ENCODE results near the gene SIK2. TPM values are rescaled to one million over a fixed set of nuclear protein-coding genes. Genes with fewer than 3 reads are reported as not detected.

SIK2 gene
- total RNA-seq, 4 donors from 2014 or later = 16.2 to 27.6 (median 20.9) TPM

GRCh38 chr11:111691741-111692140 is 89.5 kb downstream of the SIK2 start:
- WGBS, 2 donors (ENCODE audit: low coverage in 1 of 2) = 78 to 100% methylated on average over 2 to 3 of the region's 3 CpGs
- H3K4me1 ChIP-seq = peaks cover 0 to 32% (median 0%) of the 10 kb centered on the region in 3 donors
- ATAC-seq = no peak
- no peak overlapping the region for H3K27ac ChIP-seq
- TF ChIP-seq, protein P1, sequence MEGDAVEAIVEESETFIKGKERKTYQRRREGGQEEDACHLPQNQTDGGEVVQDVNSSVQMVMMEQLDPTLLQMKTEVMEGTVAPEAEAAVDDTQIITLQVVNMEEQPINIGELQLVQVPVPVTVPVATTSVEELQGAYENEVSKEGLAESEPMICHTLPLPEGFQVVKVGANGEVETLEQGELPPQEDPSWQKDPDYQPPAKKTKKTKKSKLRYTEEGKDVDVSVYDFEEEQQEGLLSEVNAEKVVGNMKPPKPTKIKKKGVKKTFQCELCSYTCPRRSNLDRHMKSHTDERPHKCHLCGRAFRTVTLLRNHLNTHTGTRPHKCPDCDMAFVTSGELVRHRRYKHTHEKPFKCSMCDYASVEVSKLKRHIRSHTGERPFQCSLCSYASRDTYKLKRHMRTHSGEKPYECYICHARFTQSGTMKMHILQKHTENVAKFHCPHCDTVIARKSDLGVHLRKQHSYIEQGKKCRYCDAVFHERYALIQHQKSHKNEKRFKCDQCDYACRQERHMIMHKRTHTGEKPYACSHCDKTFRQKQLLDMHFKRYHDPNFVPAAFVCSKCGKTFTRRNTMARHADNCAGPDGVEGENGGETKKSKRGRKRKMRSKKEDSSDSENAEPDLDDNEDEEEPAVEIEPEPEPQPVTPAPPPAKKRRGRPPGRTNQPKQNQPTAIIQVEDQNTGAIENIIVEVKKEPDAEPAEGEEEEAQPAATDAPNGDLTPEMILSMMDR (IDR thresholded peaks at IDR 0.05) = no peak
- TF ChIP-seq POLR2A (IDR thresholded peaks at IDR 0.05) (no peak), POLR2AphosphoS5 (IDR thresholded peaks at IDR 0.05) (no peak), EP300 (IDR thresholded peaks at IDR 0.05) (no peak)
- no peaks in the 10 kb centered on the region for H3K9me3 ChIP-seq
- peaks cover 0 to 27% of the 10 kb centered on the region in 2 donors for H3K36me3 ChIP-seq
- H3K4me3 ChIP-seq = no peak overlapping the region
- H3K27me3 ChIP-seq = no peaks in the 10 kb centered on the region

- ATAC-seq = no peak
- Histone ChIP-seq H3K36me3 (peaks cover 0 to 18% of the 10 kb centered on the region in 2 donors), H3K9me3 (no peaks in the 10 kb centered on the region), H3K27ac (no peak overlapping the region), H3K27me3 (no peaks in the 10 kb centered on the region), H3K4me3 (no peak overlapping the region), H3K4me1 (peaks cover 0 to 33% (median 0%) of the 10 kb centered on the region in 3 donors)
- WGBS, 2 donors (ENCODE audit: low coverage in 1 of 2) = 95 to 97% methylated on average over 4 to 5 of the region's 6 CpGs
- TF ChIP-seq POLR2A (IDR thresholded peaks at IDR 0.05) = no peak
- no peak for TF ChIP-seq EP300 (IDR thresholded peaks at IDR 0.05)
- TF ChIP-seq, protein P1 (IDR thresholded peaks at IDR 0.05) = no peak
- no peak for TF ChIP-seq POLR2AphosphoS5 (IDR thresholded peaks at IDR 0.05)
Measured at GRCh38 chr11:111693224-111693937, 91.1 kb downstream of the SIK2 start.

DNA sequence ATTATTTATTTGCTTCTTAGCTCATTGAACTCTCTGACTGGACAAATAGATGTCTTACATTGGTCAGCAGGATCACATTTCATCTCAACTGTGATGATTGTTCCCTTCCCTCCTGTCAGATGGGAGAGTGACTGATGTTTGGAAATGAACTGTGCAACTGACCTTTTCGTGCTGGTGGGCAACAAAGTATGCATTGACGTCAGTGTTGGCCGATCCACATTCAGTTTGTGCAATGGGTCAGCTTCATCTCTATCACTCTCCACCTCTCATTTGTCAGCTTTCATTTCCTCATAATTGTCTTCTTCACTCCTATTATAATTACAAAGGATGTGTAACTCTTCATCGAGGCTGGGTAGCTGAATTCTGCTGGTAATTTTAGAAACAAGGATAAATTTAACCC is 92.6 kb downstream of the SIK2 start:
- peaks cover 0 to 3% of the 10 kb centered on the region in 2 donors for H3K36me3 ChIP-seq
- H3K4me3 ChIP-seq = no peak overlapping the region
- peaks cover 0 to 33% (median 0%) of the 10 kb centered on the region in 3 donors for H3K4me1 ChIP-seq
- peak; percentile 82 for ATAC-seq
- H3K27ac ChIP-seq = peak overlapping the region in 2 of 4 donors; percentile 3 to 9
- no peaks in the 10 kb centered on the region for H3K9me3 ChIP-seq
- no peak for TF ChIP-seq POLR2A (IDR thresholded peaks at IDR 0.05)
- peak; percentile 60 for TF ChIP-seq POLR2AphosphoS5 (IDR thresholded peaks at IDR 0.05)
- H3K27me3 ChIP-seq = no peaks in the 10 kb centered on the region
- WGBS, 2 donors (ENCODE audit: low coverage in 1 of 2) = 0 to 19% methylated on average over 1 to 4 of the region's 4 CpGs

DNA sequence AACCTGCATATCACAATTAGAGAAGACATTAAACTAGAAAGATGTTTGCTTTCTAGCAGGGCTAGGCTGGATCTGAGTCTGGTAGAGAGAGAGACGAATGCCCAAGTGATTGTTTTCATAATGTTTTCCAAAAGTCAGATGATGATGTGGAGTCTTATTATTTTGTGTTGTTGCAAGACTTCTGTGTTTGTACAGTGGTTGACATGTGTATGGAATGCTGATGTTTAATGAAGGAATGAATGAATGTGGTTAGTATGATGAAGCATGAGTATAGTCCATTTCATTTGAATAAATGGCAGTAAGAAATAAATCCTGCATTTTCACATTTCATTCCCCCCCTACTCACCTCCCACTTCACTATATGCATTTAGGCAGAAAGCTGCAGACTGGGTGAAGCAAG is 94.3 kb downstream of the SIK2 start:
- WGBS, 2 donors (ENCODE audit: low coverage in 1 of 2) = 25 to 36% methylated on average over 1 of the region's 1 CpG
- no peak for ATAC-seq
- Histone ChIP-seq H3K4me1 (peaks cover 0 to 33% (median 0%) of the 10 kb centered on the region in 3 donors), H3K36me3 (peaks cover 0 to 4% of the 10 kb centered on the region in 2 donors), H3K27ac (no peak overlapping the region), H3K9me3 (no peaks in the 10 kb centered on the region), H3K27me3 (no peaks in the 10 kb centered on the region), H3K4me3 (no peak overlapping the region)
- TF ChIP-seq EP300 (IDR thresholded peaks at IDR 0.05) = no peak
- TF ChIP-seq POLR2AphosphoS5 (IDR thresholded peaks at IDR 0.05) = no peak
- TF ChIP-seq, protein P1 (IDR thresholded peaks at IDR 0.05) = no peak
- no peak for TF ChIP-seq POLR2A (IDR thresholded peaks at IDR 0.05)

DNA sequence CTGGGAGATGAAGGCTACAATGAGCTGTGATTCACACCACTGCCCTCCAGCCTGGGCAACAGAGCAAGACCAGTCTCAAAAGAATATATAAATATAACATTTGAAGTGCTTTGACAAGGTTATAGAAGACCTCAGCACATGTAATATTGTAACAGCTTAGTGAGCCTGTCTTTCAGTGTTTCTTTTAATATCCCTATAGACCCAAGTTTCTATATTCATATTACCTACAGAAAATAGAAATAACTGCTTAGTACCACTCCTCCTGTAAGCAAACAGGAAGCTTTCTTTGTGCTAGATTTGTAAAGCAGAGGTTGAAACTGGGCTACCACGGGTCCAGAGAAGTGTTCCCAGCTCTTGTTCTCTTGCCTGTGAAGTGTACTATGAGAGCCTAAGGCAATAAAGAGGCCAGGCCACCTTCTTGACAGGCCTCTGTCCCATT is 95.7 kb downstream of the SIK2 start:
- ATAC-seq = no peak

More for the DNA sequence above, 95.7 kb downstream of the SIK2 start:
- Histone ChIP-seq H3K4me3 (no peak overlapping the region), H3K9me3 (no peaks in the 10 kb centered on the region), H3K36me3 (peaks cover 0 to 17% of the 10 kb centered on the region in 2 donors), H3K4me1 (peaks cover 0 to 33% (median 0%) of the 10 kb centered on the region in 3 donors), H3K27ac (no peak overlapping the region), H3K27me3 (no peaks in the 10 kb centered on the region)
- 75 to 100% methylated on average over 1 of the region's 1 CpG for WGBS, 2 donors (ENCODE audit: low coverage in 1 of 2)
- no peak for TF ChIP-seq POLR2A (IDR thresholded peaks at IDR 0.05)
- TF ChIP-seq, protein P1 (IDR thresholded peaks at IDR 0.05) = no peak
- TF ChIP-seq POLR2AphosphoS5 (IDR thresholded peaks at IDR 0.05) = no peak
